ENCODE data around the gene MUC12.

GRCh38 chr7:100972002-100972347 is 2.6 kb downstream of the MUC12 start:
- TF ChIP-seq, protein P1, sequence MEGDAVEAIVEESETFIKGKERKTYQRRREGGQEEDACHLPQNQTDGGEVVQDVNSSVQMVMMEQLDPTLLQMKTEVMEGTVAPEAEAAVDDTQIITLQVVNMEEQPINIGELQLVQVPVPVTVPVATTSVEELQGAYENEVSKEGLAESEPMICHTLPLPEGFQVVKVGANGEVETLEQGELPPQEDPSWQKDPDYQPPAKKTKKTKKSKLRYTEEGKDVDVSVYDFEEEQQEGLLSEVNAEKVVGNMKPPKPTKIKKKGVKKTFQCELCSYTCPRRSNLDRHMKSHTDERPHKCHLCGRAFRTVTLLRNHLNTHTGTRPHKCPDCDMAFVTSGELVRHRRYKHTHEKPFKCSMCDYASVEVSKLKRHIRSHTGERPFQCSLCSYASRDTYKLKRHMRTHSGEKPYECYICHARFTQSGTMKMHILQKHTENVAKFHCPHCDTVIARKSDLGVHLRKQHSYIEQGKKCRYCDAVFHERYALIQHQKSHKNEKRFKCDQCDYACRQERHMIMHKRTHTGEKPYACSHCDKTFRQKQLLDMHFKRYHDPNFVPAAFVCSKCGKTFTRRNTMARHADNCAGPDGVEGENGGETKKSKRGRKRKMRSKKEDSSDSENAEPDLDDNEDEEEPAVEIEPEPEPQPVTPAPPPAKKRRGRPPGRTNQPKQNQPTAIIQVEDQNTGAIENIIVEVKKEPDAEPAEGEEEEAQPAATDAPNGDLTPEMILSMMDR (optimal IDR thresholded peaks at IDR 0.05 in 1 of 3, IDR thresholded peaks at IDR 0.05 in 1 of 3, conservative IDR thresholded peaks at IDR 0.05 in 1 of 3; ENCODE audit: extremely low read depth in 1 of 3, insufficient read depth in 2 of 3, low read length in 3 of 3): no peak
- no peak for TF ChIP-seq EZH2 (IDR thresholded peaks at IDR 0.05; ENCODE audit: low read length)

Data from keratinocyte (primary cell).